Kidney capillary endothelial cell (primary cell): ENCODE data around the gene UHMK1.
"Not testable (repeated sequence)": the region's sequence is repeated elsewhere in the genome, so short reads cannot be mapped to it uniquely, and the experiment has no call there.

Experiments
- DNase-seq: peaks from one replicate; pipeline ENCODE4 v3.0.0-alpha.2; 2018; ENCODE audit warnings: low spot score

Gene UHMK1

GRCh38 chr1:162497723-162498495, at the start of gene UHMK1:
UHMK1 (plus strand) TSS chr1:162497818; CDS start chr1:162498001, 183 bp downstream.
- DNase-seq: peak; percentile 84

GRCh38 chr1:162454361-162454760, 43.3 kb upstream of the UHMK1 start:
- not testable (repeated sequence) for DNase-seq

- no peak for DNase-seq
Observed at GRCh38 chr1:162456323-162456722, 41.3 kb upstream of the UHMK1 start.

- no peak for DNase-seq
Observed at GRCh38 chr1:162458236-162458635, 39.4 kb upstream of the UHMK1 start.

- DNase-seq: not testable (repeated sequence)
Observed at GRCh38 chr1:162462425-162462824, 35.2 kb upstream of the UHMK1 start.

GRCh38 chr1:162463021-162463420, 34.6 kb upstream of the UHMK1 start:
- no peak for DNase-seq

GRCh38 chr1:162466797-162467196, 30.8 kb upstream of the UHMK1 start:
- no peak for DNase-seq

GRCh38 chr1:162470216-162470615, 27.4 kb upstream of the UHMK1 start:
- no peak for DNase-seq

GRCh38 chr1:162471290-162471853, 26.2 kb upstream of the UHMK1 start:
- no peak for DNase-seq

- no peak for DNase-seq
Observed at GRCh38 chr1:162475089-162475488, 22.5 kb upstream of the UHMK1 start.

- DNase-seq: no peak
Observed at GRCh38 chr1:162475539-162476185, 22.0 kb upstream of the UHMK1 start.

- DNase-seq: no peak
Observed at GRCh38 chr1:162476620-162477019, 21.0 kb upstream of the UHMK1 start.

GRCh38 chr1:162485236-162485635, 12.4 kb upstream of the UHMK1 start:
- no peak for DNase-seq

GRCh38 chr1:162487241-162487640, 10.4 kb upstream of the UHMK1 start:
- no peak for DNase-seq

- DNase-seq: no peak
Observed at GRCh38 chr1:162488219-162488618, 9.4 kb upstream of the UHMK1 start.

- DNase-seq: not testable (repeated sequence)
Observed at GRCh38 chr1:162495531-162496233, 1.9 kb upstream of the UHMK1 start.

GRCh38 chr1:162497104-162497722, 405 bp upstream of the UHMK1 start:
- DNase-seq: no peak

GRCh38 chr1:162498496-162498810, 835 bp downstream of the UHMK1 start:
- DNase-seq: no peak

GRCh38 chr1:162500805-162501204, 3.2 kb downstream of the UHMK1 start:
- no peak for DNase-seq

GRCh38 chr1:162502077-162502476, 4.5 kb downstream of the UHMK1 start:
- DNase-seq: no peak

GRCh38 chr1:162502928-162503327, 5.3 kb downstream of the UHMK1 start:
- no peak for DNase-seq

GRCh38 chr1:162527314-162527713, 29.7 kb downstream of the UHMK1 start:
- DNase-seq: no peak
